C1 segment of cervical spinal cord (tissue), 14 donors: Measurements from ENCODE around the gene KCNJ6.
"Not testable (repeated sequence)": the region's sequence is repeated elsewhere in the genome, so short reads cannot be mapped to it uniquely, and the experiment has no call there.

Source experiments
- DNase-seq, 14 donors: peaks; one replicate each; lab custom pipeline; 2025; lab: John Stamatoyannopoulos, UW

The KCNJ6 gene

GRCh38 chr21:37916310-37917051, at the start of gene KCNJ6:
Gene KCNJ6 (minus strand): TSS chr21:37916457. CDS start chr21:37840682, 75,775 bp downstream.
- peak in 3 of 14 donors; percentile 22 to 80 (median 27) for DNase-seq

GRCh38 chr21:37965088-37965805, 49.0 kb upstream of the KCNJ6 start:
- DNase-seq: no peak

GRCh38 chr21:37958537-37958936, 42.3 kb upstream of the KCNJ6 start:
- no peak for DNase-seq

- DNase-seq: no peak
These were observed 40.5 kb upstream of the KCNJ6 start for GRCh38 chr21:37956772-37957171.

- DNase-seq: no peak
These were observed 28.8 kb upstream of the KCNJ6 start for GRCh38 chr21:37945036-37945435.

- no peak for DNase-seq
These were observed 28.2 kb upstream of the KCNJ6 start for GRCh38 chr21:37944496-37944895.

- no peak for DNase-seq
These were observed 24.4 kb upstream of the KCNJ6 start for GRCh38 chr21:37940691-37941090.

GRCh38 chr21:37939838-37940237, 23.6 kb upstream of the KCNJ6 start:
- no peak for DNase-seq

- DNase-seq: no peak
These were observed 23.0 kb upstream of the KCNJ6 start for GRCh38 chr21:37939251-37939650.

- no peak for DNase-seq
These were observed 21.4 kb upstream of the KCNJ6 start for GRCh38 chr21:37937668-37938067.

GRCh38 chr21:37936010-37936785, 19.9 kb upstream of the KCNJ6 start:
- no peak for DNase-seq

GRCh38 chr21:37932936-37933335, 16.7 kb upstream of the KCNJ6 start:
- no peak for DNase-seq

- no peak for DNase-seq
These were observed 11.5 kb upstream of the KCNJ6 start for GRCh38 chr21:37927711-37928110.

- no peak for DNase-seq
These were observed 4.8 kb upstream of the KCNJ6 start for GRCh38 chr21:37921091-37921490.

GRCh38 chr21:37920302-37920701, 4.0 kb upstream of the KCNJ6 start:
- DNase-seq: not testable (repeated sequence)

- no peak for DNase-seq
These were observed 1.4 kb upstream of the KCNJ6 start for GRCh38 chr21:37917612-37918011.

GRCh38 chr21:37915941-37916309, 332 bp downstream of the KCNJ6 start:
- DNase-seq: peak in 1 of 14 donors; percentile 80

- peak in 1 of 14 donors; percentile 73 for DNase-seq
These were observed 753 bp downstream of the KCNJ6 start for GRCh38 chr21:37915497-37915911.

GRCh38 chr21:37912616-37913015, 3.6 kb downstream of the KCNJ6 start:
- peak in 1 of 14 donors; percentile 54 for DNase-seq

- DNase-seq: no peak
These were observed 6.3 kb downstream of the KCNJ6 start for GRCh38 chr21:37909936-37910335.

GRCh38 chr21:37908691-37909090, 7.6 kb downstream of the KCNJ6 start:
- DNase-seq: no peak

- no peak for DNase-seq
These were observed 9.2 kb downstream of the KCNJ6 start for GRCh38 chr21:37907076-37907475.
